ENCODE data around the gene ELMOD2. TPM values are rescaled to one million over a fixed set of nuclear protein-coding genes. Genes with fewer than 3 reads are reported as not detected.

The ELMOD2 gene, protein sequence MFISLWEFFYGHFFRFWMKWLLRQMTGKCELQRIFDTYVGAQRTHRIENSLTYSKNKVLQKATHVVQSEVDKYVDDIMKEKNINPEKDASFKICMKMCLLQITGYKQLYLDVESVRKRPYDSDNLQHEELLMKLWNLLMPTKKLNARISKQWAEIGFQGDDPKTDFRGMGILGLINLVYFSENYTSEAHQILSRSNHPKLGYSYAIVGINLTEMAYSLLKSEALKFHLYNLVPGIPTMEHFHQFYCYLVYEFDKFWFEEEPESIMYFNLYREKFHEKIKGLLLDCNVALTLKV
- total RNA-seq: 24.8 TPM

GRCh38 chr4:140523857-140524742 lies at the start of gene ELMOD2:
TSS of gene ELMOD2 (plus strand) at chr4:140524168. CDS start at chr4:140525429, 1,261 bp downstream.

GRCh38 chr4:140497747-140498636 lies 26.0 kb upstream of the ELMOD2 start, which contains the start of gene MGAT4D:
TSS of gene MGAT4D (minus strand) at chr4:140498293. CDS start at chr4:140498222, 71 bp downstream.

DNA sequence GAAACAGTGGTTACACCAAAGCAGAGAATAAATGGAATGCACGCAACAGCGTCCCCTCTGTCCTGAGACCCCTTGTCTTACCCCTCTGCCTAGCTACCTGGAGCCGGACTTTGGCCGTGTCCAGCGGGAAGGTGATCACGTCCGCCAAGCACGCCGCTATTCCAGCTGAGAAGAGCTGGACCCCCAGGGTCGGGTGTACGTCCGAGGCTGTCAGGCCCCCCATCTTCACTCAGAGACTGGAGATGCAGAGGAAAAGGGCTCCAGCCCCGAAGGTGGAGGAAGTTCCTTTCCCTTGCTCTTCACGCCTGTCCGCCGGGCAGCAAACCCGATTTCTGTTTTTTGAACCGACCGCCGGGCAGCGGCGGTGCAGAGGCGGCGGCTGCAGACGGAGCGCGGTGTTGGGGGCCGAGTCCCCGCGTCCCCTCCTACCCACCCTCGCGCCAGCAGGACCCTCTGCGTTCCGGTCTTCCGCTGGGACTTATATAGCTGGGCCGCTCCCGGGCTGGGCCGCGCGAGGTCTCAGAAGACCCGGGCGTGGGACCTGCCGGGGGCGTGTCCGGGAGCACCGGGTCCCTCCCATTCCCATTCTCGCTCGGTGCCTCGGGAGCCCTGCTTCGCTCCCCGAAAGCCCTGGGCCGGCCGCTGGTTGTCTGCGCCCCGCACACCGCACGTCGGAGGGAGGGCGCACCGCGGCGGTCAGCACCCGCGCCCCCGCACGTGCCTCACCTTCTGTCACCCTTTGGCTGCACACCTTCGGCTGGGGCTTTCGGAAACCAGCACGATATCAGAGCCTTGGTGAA lies 44.7 kb downstream of the ELMOD2 start, which contains the start of gene UCP1:
Gene UCP1, minus strand, starts transcription at position 455 of the 800 bp plus-strand sequence. Its CDS starts 232 bp downstream, at position 223.

Small RNA genes within 50 kb of the gene (small RNA-seq; reads per million reads assigned to genes)
- gene AC108019.1 (ENCODE audit: low replicate concordance) (not detected), gene RN7SL152P (ENCODE audit: low replicate concordance) (not detected)

Other genes starting within 250 kb of the ELMOD2 start
- 47.9 TPM for gene SCOC, start 150.5 kb upstream of the ELMOD2 start, total RNA-seq
- gene CLGN, start 96.5 kb upstream of the ELMOD2 start, total RNA-seq: 0.47 TPM
- gene MGAT4D, start 25.9 kb upstream of the ELMOD2 start, total RNA-seq: not detected
- gene UCP1, start 44.8 kb downstream of the ELMOD2 start, total RNA-seq: not detected
- gene TBC1D9, start 232.2 kb downstream of the ELMOD2 start, total RNA-seq: 67.0 TPM

Measured in metanephros (tissue), 2 donors.